Testis (tissue), 2 donors: ENCODE results near the gene SEMA3D.

Source experiments
- CTCF ChIP-seq, 3 experiments: fragments of 450-650 bp in 2 of 3; fragments of 200-600 bp in 1 of 3; sonication (generic) in 1 of 3; IDR thresholded peaks; one replicate each; pipeline ENCODE4 v1.5.1; 2016 to 2019; ENCODE audit warnings: antibody characterized with exemption in 3 of 3, mild to moderate bottlenecking in 2 of 3, moderate library complexity in 1 of 3
- POLR2A ChIP-seq: fragments of 450-650 bp; IDR thresholded peaks from one replicate; pipeline ENCODE4 v1.6.1; 2017; ENCODE audit warnings: antibody characterized with exemption, mild to moderate bottlenecking, moderate library complexity

DNA sequence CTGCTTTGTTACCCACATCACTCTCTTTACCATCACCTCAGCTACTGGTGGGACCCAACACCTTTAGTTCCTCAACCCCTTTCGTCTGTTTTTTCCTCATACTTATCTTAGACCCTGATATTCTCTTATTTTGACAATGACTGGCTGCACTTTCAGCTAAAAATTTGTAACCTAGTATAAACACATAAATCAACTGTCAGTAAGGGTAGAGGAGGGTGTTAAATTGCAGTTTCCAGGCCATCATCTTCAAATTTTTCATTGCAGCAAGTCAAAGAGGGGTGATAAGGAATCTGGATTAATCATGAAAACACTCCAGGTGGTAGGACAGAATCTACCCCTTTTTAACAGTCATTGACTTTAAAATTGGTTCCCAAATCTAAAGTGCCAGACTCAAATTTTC, 27.9 kb downstream of the SEMA3D start:
- no peak for TF ChIP-seq CTCF (IDR thresholded peaks at IDR 0.05)
- TF ChIP-seq POLR2A = no peak
